HepG2 (cell line): ENCODE results near the gene ANKRD12. TPM values are rescaled to one million over a fixed set of nuclear protein-coding genes. Genes with fewer than 3 reads are reported as not detected.

Experiments used
- ATAC-seq: fragments of 200-7000 bp; cut with Tn5 transposase; 3 replicates; pipeline ENCODE4 v1.9.1; 2020; ENCODE audit warnings: mild to moderate bottlenecking, moderate library complexity
- BruUV-seq: library from RNA; stranded (reverse); fragments of 400-500 nt; replicated peaks from 2 replicates; lab custom pipeline; 2021; lab: Mats Ljungman, UMichigan
- CTCF ChIA-PET: fragments of 300-600 bp; formaldehyde crosslinking; extraction: SDS; loops from one replicate; lab custom pipeline; 2021; ENCODE audit warnings: low total read pairs, inconsistent platforms, low intra/inter-chr PET ratio; lab: Yijun Ruan, JAX
- POLR2A ChIA-PET: fragments of 350-600 bp; sonication (Branson Sonifier 250); formaldehyde crosslinking; loops from one replicate; lab custom pipeline; 2020; ENCODE audit warnings: antibody characterized with exemption, inconsistent platforms; lab: Yijun Ruan, JAX
- DNase-seq: peaks from one replicate; pipeline ENCODE4 v3.0.0-alpha.2; 2015; ENCODE audit warnings: low spot score
- FAIRE-seq: peaks from 3 replicates; lab custom pipeline; 2011; peaks lifted over from hg19 to GRCh38; lab: Jason Lieb, UNC
- H2AFZ ChIP-seq: one replicate; pipeline ENCODE4 v1.6.1; 2011; ENCODE audit warnings: low read length, inconsistent platforms
- H3K27ac ChIP-seq: fragments of 300-600 bp; 3 replicates; pipeline ENCODE4 v1.8.0; 2011; ENCODE audit warnings: mixed run types, mild to moderate bottlenecking, mixed read lengths, low read length, inconsistent platforms; ENCODE audit not compliant: insufficient read depth; ENCODE audit errors: extremely low read length
- H3K27me3 ChIP-seq, 2 experiments: fragments of 200-600 bp in 1 of 2; 2 replicates in 1 of 2; 3 replicates in 1 of 2; pipeline versions ENCODE4 v1.6.0 to v1.8.0; 2011; ENCODE audit warnings: low read length in 2 of 2, mild to moderate bottlenecking in 2 of 2, moderate library complexity in 2 of 2, inconsistent platforms in 1 of 2; ENCODE audit not compliant: insufficient read depth in 2 of 2, control insufficient read depth in 1 of 2
- H3K36me3 ChIP-seq, 2 experiments: fragments of 200-600 bp in 1 of 2; replicated peaks in 1 of 2; 2 replicates in 1 of 2; 3 replicates in 1 of 2; pipeline versions ENCODE4 v1.5.1 to v1.8.0; 2011; ENCODE audit warnings: low read length in 2 of 2, inconsistent platforms in 1 of 2; ENCODE audit not compliant: insufficient read depth in 2 of 2, control insufficient read depth in 1 of 2
- H3K4me1 ChIP-seq: 2 replicates; pipeline ENCODE4 v1.5.1; 2012; ENCODE audit warnings: low read length, inconsistent platforms; ENCODE audit not compliant: insufficient read depth
- H3K4me2 ChIP-seq: 2 replicates; pipeline ENCODE4 v1.6.0; 2011; ENCODE audit warnings: low read depth, low read length, inconsistent platforms
- H3K4me3 ChIP-seq, 3 experiments: fragments of 200-600 bp in 1 of 3; sonication (generic), shearing (Covaris generic) in 1 of 3; replicated peaks in 1 of 3; 2 replicates each; pipeline ENCODE4 v1.5.1; 2011 to 2016; ENCODE audit warnings: low read length in 3 of 3, inconsistent platforms in 2 of 3, low read depth in 2 of 3, mild to moderate bottlenecking in 2 of 3, control low read depth in 1 of 3, mixed read lengths in 1 of 3; ENCODE audit not compliant: insufficient read depth in 1 of 3
- H3K79me2 ChIP-seq: one replicate; pipeline ENCODE4 v1.6.1; 2011; ENCODE audit warnings: low read length, inconsistent platforms; ENCODE audit not compliant: insufficient read depth
- H3K9ac ChIP-seq: 2 replicates; pipeline ENCODE4 v1.6.0; 2011; ENCODE audit warnings: mild to moderate bottlenecking, low read depth, low read length, inconsistent platforms; ENCODE audit not compliant: insufficient read depth
- H3K9me3 ChIP-seq: 2 replicates; pipeline ENCODE4 v1.5.1; 2012; ENCODE audit warnings: mild to moderate bottlenecking, low read length
- H4K20me1 ChIP-seq: 2 replicates; pipeline ENCODE4 v1.6.0; 2011; ENCODE audit warnings: inconsistent platforms, mild to moderate bottlenecking, low read length, moderate library complexity; ENCODE audit not compliant: insufficient read depth
- ARNT ChIP-seq: fragments of 450-650 bp; IDR thresholded peaks from 2 replicates; pipeline ENCODE4 v1.6.1; 2017
- ASH2L ChIP-seq: fragments of 300-600, 200-600 bp; sonication (generic); IDR thresholded peaks from 2 replicates; pipeline ENCODE4 v1.7.0; 2017; ENCODE audit warnings: low read depth, mild to moderate bottlenecking, moderate library complexity, mixed read lengths, low read length; ENCODE audit not compliant: insufficient read length
- DPF2 ChIP-seq: sonication (generic); formaldehyde crosslinking; IDR thresholded peaks from 2 replicates; pipeline ENCODE4 v1.4.0; 2020; ENCODE audit warnings: mild to moderate bottlenecking, low read depth, missing genetic modification reagents, borderline replicate concordance
- EEA1 ChIP-seq: sonication (generic); formaldehyde crosslinking; IDR thresholded peaks from 2 replicates; pipeline ENCODE4 v1.5.1; 2020; ENCODE audit warnings: mild to moderate bottlenecking, missing genetic modification reagents, borderline replicate concordance
- FIP1L1 ChIP-seq: fragments of 200-400 bp; formaldehyde crosslinking; IDR thresholded peaks from 2 replicates; pipeline ENCODE4 v1.6.1; 2018; ENCODE audit warnings: low read depth, mild to moderate bottlenecking, low read length, moderate library complexity, borderline replicate concordance; ENCODE audit not compliant: insufficient read depth
- GTF2F1 ChIP-seq: fragments of 150-350 bp; IDR thresholded peaks from 2 replicates; pipeline ENCODE4 v1.6.1; 2014; ENCODE audit warnings: low read length
- JUND ChIP-seq: sonication (generic); formaldehyde crosslinking; IDR thresholded peaks from 2 replicates; pipeline ENCODE4 v1.8.0; 2022; ENCODE audit warnings: mild to moderate bottlenecking, missing genetic modification reagents
- PAX8 ChIP-seq: sonication (generic); formaldehyde crosslinking; IDR thresholded peaks from 2 replicates; pipeline ENCODE4 v1.8.0; 2022; ENCODE audit warnings: mild to moderate bottlenecking, missing genetic modification reagents, borderline replicate concordance
- POLR2AphosphoS2 ChIP-seq: IDR thresholded peaks from 2 replicates; pipeline ENCODE4 v1.6.1; 2011; ENCODE audit warnings: low read depth, low read length, improper control_type of control experiment
- SRSF1 ChIP-seq: fragments of 200-400 bp; formaldehyde crosslinking; optimal IDR thresholded peaks from 2 replicates; pipeline ENCODE3; 2017; ENCODE audit warnings: mild to moderate bottlenecking, low read depth, low read length, moderate library complexity
- TAF1 ChIP-seq: sonication (generic); formaldehyde crosslinking; IDR thresholded peaks from 2 replicates; pipeline ENCODE4 v1.4.0; 2020; ENCODE audit warnings: missing genetic modification reagents
- YEATS4 ChIP-seq: sonication (generic); formaldehyde crosslinking; IDR thresholded peaks from 2 replicates; pipeline ENCODE4 v1.4.0; 2020; ENCODE audit warnings: missing genetic modification reagents, borderline replicate concordance
- ZBTB8A ChIP-seq: sonication (generic); formaldehyde crosslinking; IDR thresholded peaks from 2 replicates; pipeline ENCODE4 v1.4.0; 2020; ENCODE audit warnings: mild to moderate bottlenecking, low read depth, missing genetic modification reagents, borderline replicate concordance
- ZIK1 ChIP-seq: sonication (generic); formaldehyde crosslinking; IDR thresholded peaks from 2 replicates; pipeline ENCODE4 v1.5.0; 2020; ENCODE audit warnings: mild to moderate bottlenecking, low read depth, missing genetic modification reagents, borderline replicate concordance
- ZNF10 ChIP-seq: sonication (generic); formaldehyde crosslinking; IDR thresholded peaks from 2 replicates; pipeline ENCODE4 v1.4.0; 2020; ENCODE audit warnings: mild to moderate bottlenecking, low read depth, missing genetic modification reagents, borderline replicate concordance
- ZNF12 ChIP-seq: sonication (generic); formaldehyde crosslinking; IDR thresholded peaks from 2 replicates; pipeline ENCODE4 v1.5.0; 2020; ENCODE audit warnings: missing genetic modification reagents
- ZNF343 ChIP-seq: sonication (generic); formaldehyde crosslinking; IDR thresholded peaks from 2 replicates; pipeline ENCODE4 v1.4.0; 2020; ENCODE audit warnings: mild to moderate bottlenecking, missing genetic modification reagents
- ZNF766 ChIP-seq: sonication (generic); formaldehyde crosslinking; IDR thresholded peaks from 2 replicates; pipeline ENCODE4 v1.5.0; 2020; ENCODE audit warnings: missing genetic modification reagents, borderline replicate concordance
- ZNF788 ChIP-seq: sonication (generic); formaldehyde crosslinking; IDR thresholded peaks from 2 replicates; pipeline ENCODE4 v1.5.0; 2020; ENCODE audit warnings: mild to moderate bottlenecking, missing genetic modification reagents, borderline replicate concordance
- ZZZ3 ChIP-seq: sonication (generic); formaldehyde crosslinking; IDR thresholded peaks from 2 replicates; pipeline ENCODE4 v1.4.0; 2020; ENCODE audit warnings: missing genetic modification reagents, mild to moderate bottlenecking, borderline replicate concordance
- WGBS: methylation state at CpG from one replicate; pipeline ENCODE4 v1.1.6; 2017; ENCODE audit warnings: low lambda C conversion rate; 5-methylcytosine and 5-hydroxymethylcytosine counted together
- in situ Hi-C: cut with HindIII; loops from 2 replicates; pipeline ENCODE4 v1.10.0; 2017; ENCODE audit warnings: low pct_unique_long_range_greater_than_20kb; ENCODE audit not compliant: extremely low pct_ligation_motif_present
- intact Hi-C: fragments of 100-400 bp; cut with micrococcal nuclease; formaldehyde crosslinking; loops from one replicate; pipeline ENCODE4 v1.10.0; 2022; ENCODE audit not compliant: unreplicated experiment
- polyA plus RNA-seq, 8 experiments: library from polyadenylated mRNA; depleted of rRNA in 3 of 8; stranded (reverse) in 7 of 8; unstranded in 1 of 8; fragments of >200 nt; fragmentation: Illumina TruSeq in 4 of 8; extraction: Trizol in 4 of 8; gene quantifications; 2 replicates each; pipeline versions ENCODE4 v1.2.1 to v1.2.3, GENCODE V29; 2011 to 2016; ENCODE audit warnings: low read depth in 4 of 8, missing spikeins in 1 of 8, mixed read lengths in 1 of 8; ENCODE audit not compliant: insufficient read depth in 1 of 8
- total RNA-seq, 5 experiments: library from RNA; depleted of rRNA; stranded (reverse); fragments of >200 nt; fragmentation: Illumina TruSeq; extraction: Trizol; gene quantifications; 2 replicates each; pipeline ENCODE4 v1.2.3, GENCODE V29; 2016; ENCODE audit warnings: low read depth in 1 of 5
- TF ChIP-seq, protein P1 (sequence below): sonication (generic); formaldehyde crosslinking; IDR thresholded peaks from 2 replicates; pipeline ENCODE4 v1.8.0; 2022; ENCODE audit warnings: mild to moderate bottlenecking, missing genetic modification reagents
- TF ChIP-seq, protein P2 (sequence below): IDR thresholded peaks from 2 replicates; pipeline ENCODE4 v1.6.1; 2016; ENCODE audit warnings: mild to moderate bottlenecking, missing biosample characterization, missing genetic modification reagents

The ANKRD12 gene
- total and polyA plus RNA-seq, 2 of the 13 experiments (the other 11 are each of a cell fraction or from before 2014, with no cell fraction given), result 6.0 to 23.2 TPM

- peak within 1 kb of the TSS; percentile 68 to 89 (median 78) for H3K4me3 ChIP-seq
- H3K4me1 ChIP-seq, result peaks cover 49% of the 10 kb centered on the region
- no TSS peak for BruUV-seq
- FAIRE-seq (no peak), DNase-seq (peak; percentile 87), ATAC-seq (peak; percentile 97)
- in situ Hi-C loops (no loop called here), intact Hi-C loops (loop anchor here (1.0 to 5.0 kb wide), 2 partner anchors 29 to 35 kb away; partner anchors contain the start of gene ANKRD12)
- H3K9me3 ChIP-seq, result no peaks in the 10 kb centered on the region
- WGBS, result under 1% methylated on average over 16 of the region's 64 CpGs
- ChIA-PET CTCF (interaction anchor here (2.2 kb wide), 1 partner anchor 29 kb away, joined by 5 read pairs; no protein-coding TSS in a partner anchor), POLR2A (interaction anchor here (1.0 to 5.7 kb wide), 14 partner anchors 8 to 232 kb away, joined by 3 to 71 read pairs (median 6); partner anchors contain the start of genes ANKRD12 and TWSG1)
- peak within 1 kb of the TSS; percentile 75 for H3K4me2 ChIP-seq
- no peak within 1 kb of the TSS for H2AFZ ChIP-seq
- H3K79me2 ChIP-seq, result peaks cover 52% of the 10 kb centered on the region
- H4K20me1 ChIP-seq, result peaks cover 32% of the 10 kb centered on the region
- H3K27me3 ChIP-seq, result no peaks in the 10 kb centered on the region; a peak in 1 of 5 replicates
- H3K9ac ChIP-seq, result peak within 1 kb of the TSS; percentile 96
- no peaks in the 10 kb centered on the region; a peak in 1 of 5 replicates for H3K36me3 ChIP-seq
- H3K27ac ChIP-seq, result peak within 1 kb of the TSS; percentile 92
- TF ChIP-seq ZBTB8A (CRISPR knock-in tag) (no peak), ZIK1 (CRISPR knock-in tag) (0 out of 2 replicates have a peak, but pooled peaks have one; percentile 74), POLR2AphosphoS2 (no peak), ZNF12 (CRISPR knock-in tag) (no peak), ASH2L (peak; percentile 82), ZNF343 (no peak), GTF2F1 (no peak), TAF1 (CRISPR knock-in tag) (peak; percentile 93), ZNF10 (no peak), ZNF766 (no peak), EEA1 (CRISPR knock-in tag) (peak; percentile 92; the same call in 1 of the 2 replicates), PAX8 (CRISPR knock-in tag) (peak; percentile 86; the same call in 1 of the 2 replicates), FIP1L1 (no peak), ZNF788 (CRISPR knock-in tag) (peak; percentile 81; the same call in 1 of the 2 replicates), DPF2 (CRISPR knock-in tag) (no peak; the same call in 1 of the 2 replicates), YEATS4 (CRISPR knock-in tag) (peak; percentile 90), JUND (CRISPR knock-in tag) (no peak; the same call in 1 of the 2 replicates), ZZZ3 (CRISPR knock-in tag) (no peak), ARNT (no peak), SRSF1 (peak; percentile 79)
- TF ChIP-seq, protein P1, sequence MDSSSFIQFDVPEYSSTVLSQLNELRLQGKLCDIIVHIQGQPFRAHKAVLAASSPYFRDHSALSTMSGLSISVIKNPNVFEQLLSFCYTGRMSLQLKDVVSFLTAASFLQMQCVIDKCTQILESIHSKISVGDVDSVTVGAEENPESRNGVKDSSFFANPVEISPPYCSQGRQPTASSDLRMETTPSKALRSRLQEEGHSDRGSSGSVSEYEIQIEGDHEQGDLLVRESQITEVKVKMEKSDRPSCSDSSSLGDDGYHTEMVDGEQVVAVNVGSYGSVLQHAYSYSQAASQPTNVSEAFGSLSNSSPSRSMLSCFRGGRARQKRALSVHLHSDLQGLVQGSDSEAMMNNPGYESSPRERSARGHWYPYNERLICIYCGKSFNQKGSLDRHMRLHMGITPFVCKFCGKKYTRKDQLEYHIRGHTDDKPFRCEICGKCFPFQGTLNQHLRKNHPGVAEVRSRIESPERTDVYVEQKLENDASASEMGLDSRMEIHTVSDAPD, result peak; percentile 47; the same call in 1 of the 2 replicates
- TF ChIP-seq, protein P2, sequence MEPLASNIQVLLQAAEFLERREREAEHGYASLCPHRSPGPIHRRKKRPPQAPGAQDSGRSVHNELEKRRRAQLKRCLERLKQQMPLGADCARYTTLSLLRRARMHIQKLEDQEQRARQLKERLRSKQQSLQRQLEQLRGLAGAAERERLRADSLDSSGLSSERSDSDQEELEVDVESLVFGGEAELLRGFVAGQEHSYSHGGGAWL (CRISPR knock-in tag), result peak; percentile 65
Measured at GRCh38 chr18:9102508-9103375, 33.8 kb upstream of the ANKRD12 start, which contains the start of gene NDUFV2. TSS of gene NDUFV2 (plus strand) at chr18:9102699. CDS start at chr18:9102744, 45 bp downstream.
